LoVo (cell line): Measurements from ENCODE around the gene CACNG8.
"Not testable (repeated sequence)": the region's sequence is repeated elsewhere in the genome, so short reads cannot be mapped to it uniquely, and the experiment has no call there.

Experiments used
- DNase-seq: peaks from one replicate; pipeline ENCODE4 v3.0.0-alpha.2; 2016; ENCODE audit warnings: low spot score

Gene CACNG8

GRCh38 chr19:54035215-54036178 is 72.8 kb downstream of the CACNG8 start:
- no peak for DNase-seq

- not testable (repeated sequence) for DNase-seq
Observed at GRCh38 chr19:54036542-54036941, 73.8 kb downstream of the CACNG8 start.
